Measurements from ENCODE around the gene NAGPA.
A peak's percentile ranks its signal among the peaks of the same experiment; 100 is the strongest.

Gene NAGPA

GRCh38 chr16:5042574-5043171, 8.9 kb upstream of the NAGPA start:
- no peaks in the 10 kb centered on the region for H3K36me3 ChIP-seq (ENCODE audit: low read depth)
- DNase-seq (ENCODE audit: low spot score) (peak; percentile 25), ATAC-seq (ENCODE audit: low read depth) (no peak)
- H3K27ac ChIP-seq (ENCODE audit: poor library complexity, severe bottlenecking), result no peak overlapping the region
- TF ChIP-seq CTCF (IDR thresholded peaks at IDR 0.05; ENCODE audit: poor library complexity, severe bottlenecking), result no peak
- H3K27me3 ChIP-seq (ENCODE audit: insufficient read depth, poor library complexity, severe bottlenecking), result no peaks in the 10 kb centered on the region
- no peak overlapping the region for H3K4me3 ChIP-seq (ENCODE audit: severe bottlenecking)
- H3K4me1 ChIP-seq (ENCODE audit: insufficient read depth, poor library complexity, severe bottlenecking), result no peaks in the 10 kb centered on the region
- H3K9me3 ChIP-seq (ENCODE audit: severe bottlenecking), result no peaks in the 10 kb centered on the region

GRCh38 chr16:5041600-5042133, 7.9 kb upstream of the NAGPA start:
- no peak for DNase-seq (ENCODE audit: low spot score)

GRCh38 chr16:5040451-5040850, 6.7 kb upstream of the NAGPA start:
- Histone ChIP-seq H3K27ac (ENCODE audit: poor library complexity, severe bottlenecking) (no peak overlapping the region), H3K9me3 (ENCODE audit: severe bottlenecking) (no peaks in the 10 kb centered on the region), H3K4me1 (ENCODE audit: insufficient read depth, poor library complexity, severe bottlenecking) (no peaks in the 10 kb centered on the region), H3K27me3 (ENCODE audit: insufficient read depth, poor library complexity, severe bottlenecking) (no peaks in the 10 kb centered on the region), H3K4me3 (ENCODE audit: severe bottlenecking) (no peak overlapping the region), H3K36me3 (ENCODE audit: low read depth) (no peaks in the 10 kb centered on the region)
- DNase-seq (ENCODE audit: low spot score) (no peak), ATAC-seq (ENCODE audit: low read depth) (no peak)
- TF ChIP-seq CTCF (IDR thresholded peaks at IDR 0.05; ENCODE audit: poor library complexity, severe bottlenecking), result no peak

More at GRCh38 chr16:5041600-5042133, 7.9 kb upstream of the NAGPA start:
- TF ChIP-seq CTCF (IDR thresholded peaks at IDR 0.05; ENCODE audit: poor library complexity, severe bottlenecking), result no peak
- H3K4me3 ChIP-seq (ENCODE audit: severe bottlenecking), result no peak overlapping the region
- H3K27me3 ChIP-seq (ENCODE audit: insufficient read depth, poor library complexity, severe bottlenecking), result no peaks in the 10 kb centered on the region
- H3K4me1 ChIP-seq (ENCODE audit: insufficient read depth, poor library complexity, severe bottlenecking), result no peaks in the 10 kb centered on the region
- no peak overlapping the region for H3K27ac ChIP-seq (ENCODE audit: poor library complexity, severe bottlenecking)
- ATAC-seq (ENCODE audit: low read depth), result peak; percentile 96
- no peaks in the 10 kb centered on the region for H3K36me3 ChIP-seq (ENCODE audit: low read depth)
- no peaks in the 10 kb centered on the region for H3K9me3 ChIP-seq (ENCODE audit: severe bottlenecking)

GRCh38 chr16:5036228-5037156, 2.8 kb upstream of the NAGPA start:
- no peak overlapping the region for H3K27ac ChIP-seq (ENCODE audit: poor library complexity, severe bottlenecking)
- no peak for DNase-seq (ENCODE audit: low spot score)
- H3K9me3 ChIP-seq (ENCODE audit: severe bottlenecking), result no peaks in the 10 kb centered on the region

More at GRCh38 chr16:5036228-5037156, 2.8 kb upstream of the NAGPA start:
- H3K36me3 ChIP-seq (ENCODE audit: low read depth), result no peaks in the 10 kb centered on the region
- H3K4me3 ChIP-seq (ENCODE audit: severe bottlenecking), result no peak overlapping the region
- ATAC-seq (ENCODE audit: low read depth), result no peak
- no peaks in the 10 kb centered on the region for H3K27me3 ChIP-seq (ENCODE audit: insufficient read depth, poor library complexity, severe bottlenecking)
- TF ChIP-seq CTCF (IDR thresholded peaks at IDR 0.05; ENCODE audit: poor library complexity, severe bottlenecking), result no peak
- peaks cover 5% of the 10 kb centered on the region for H3K4me1 ChIP-seq (ENCODE audit: insufficient read depth, poor library complexity, severe bottlenecking)

All from RWPE2 (cell line).